HEK293 (cell line): ENCODE results near the gene CRYGA.
"Not testable (repeated sequence)": the region's sequence is repeated elsewhere in the genome, so short reads cannot be mapped to it uniquely, and the experiment has no call there.

Source experiments
- CTCF ChIA-PET: fragments of 350-600 bp; formaldehyde crosslinking; extraction: SDS; loops from one replicate; lab custom pipeline; 2021; ENCODE audit warnings: antibody characterized with exemption; lab: Yijun Ruan, JAX
- POLR2A ChIA-PET: fragments of 300-600 bp; formaldehyde crosslinking; extraction: SDS; loops from one replicate; lab custom pipeline; 2020; ENCODE audit warnings: antibody characterized with exemption, inconsistent platforms; lab: Yijun Ruan, JAX
- H3K27ac ChIP-seq: fragments of 200-500 bp; sonication (Bioruptor generic); 2 replicates; pipeline ENCODE4 v1.5.1; 2014; ENCODE audit warnings: low read depth, low read length, control low read depth, inconsistent platforms; ENCODE audit errors: extremely low read depth
- H3K36me3 ChIP-seq, 2 experiments: fragments of 200-500 bp in 1 of 2; sonication (Bioruptor generic) in 1 of 2; 1 replicate in 1 of 2; 2 replicates in 1 of 2; pipeline ENCODE4 v1.5.1; 2014 to 2017; ENCODE audit warnings: inconsistent platforms in 2 of 2, low read length in 2 of 2; ENCODE audit not compliant: control insufficient read depth in 2 of 2, insufficient read depth in 1 of 2
- H3K4me1 ChIP-seq: fragments of 200-500 bp; sonication (Bioruptor generic); 2 replicates; pipeline ENCODE4 v1.5.1; 2014; ENCODE audit warnings: mild to moderate bottlenecking, low read length, inconsistent platforms; ENCODE audit not compliant: control insufficient read depth, insufficient read depth
- H3K4me3 ChIP-seq: 2 replicates; pipeline ENCODE4 v1.5.1; 2011; ENCODE audit warnings: low read depth, mild to moderate bottlenecking, control low read depth, low read length, moderate library complexity
- H3K9me3 ChIP-seq: fragments of 200-500 bp; sonication (Bioruptor generic); 2 replicates; pipeline ENCODE4 v1.5.1; 2014; ENCODE audit warnings: low read depth, low read length, inconsistent platforms; ENCODE audit not compliant: control insufficient read depth, insufficient read depth
- GLIS2 ChIP-seq: fragments of 450-650 bp; formaldehyde crosslinking; IDR thresholded peaks from 2 replicates; pipeline ENCODE4 v1.5.1; 2016; ENCODE audit warnings: missing biosample characterization, missing genetic modification characterization
- HOXC10 ChIP-seq: sonication (generic); formaldehyde crosslinking; IDR thresholded peaks from 2 replicates; pipeline ENCODE4 v1.8.1; 2023; ENCODE audit warnings: mild to moderate bottlenecking, missing genetic modification reagents
- IKZF3 ChIP-seq: fragments of 450-650 bp; IDR thresholded peaks from 2 replicates; pipeline ENCODE4 v1.5.0; 2018; ENCODE audit warnings: missing biosample characterization, mild to moderate bottlenecking, missing genetic modification characterization, moderate library complexity
- KLF7 ChIP-seq: fragments of 450-650 bp; formaldehyde crosslinking; IDR thresholded peaks from 2 replicates; pipeline ENCODE4 v1.5.1; 2016; ENCODE audit warnings: missing biosample characterization, missing genetic modification characterization, borderline replicate concordance
- SALL2 ChIP-seq: fragments of 450-650 bp; formaldehyde crosslinking; IDR thresholded peaks from 2 replicates; pipeline ENCODE4 v1.5.0; 2017; ENCODE audit warnings: missing biosample characterization, mild to moderate bottlenecking, missing genetic modification characterization, borderline replicate concordance
- ZBTB49 ChIP-seq: fragments of 450-650 bp; formaldehyde crosslinking; IDR thresholded peaks from 2 replicates; pipeline ENCODE4 v1.5.1; 2016; ENCODE audit warnings: missing biosample characterization, missing genetic modification characterization, low read depth
- ZBTB6 ChIP-seq: fragments of 450-650 bp; formaldehyde crosslinking; IDR thresholded peaks from 2 replicates; pipeline ENCODE4 v1.5.1; 2017; ENCODE audit warnings: missing biosample characterization, missing genetic modification characterization
- ZNF10 ChIP-seq: fragments of 450-650 bp; formaldehyde crosslinking; IDR thresholded peaks from 2 replicates; pipeline ENCODE4 v1.5.1; 2017; ENCODE audit warnings: missing biosample characterization, missing genetic modification characterization
- ZNF175 ChIP-seq: fragments of 450-650 bp; formaldehyde crosslinking; IDR thresholded peaks from 2 replicates; pipeline ENCODE4 v1.5.1; 2016; ENCODE audit warnings: missing biosample characterization, missing genetic modification characterization
- ZNF211 ChIP-seq: fragments of 450-650 bp; formaldehyde crosslinking; IDR thresholded peaks from 2 replicates; pipeline ENCODE4 v1.5.1; 2016; ENCODE audit warnings: low read depth, missing biosample characterization, missing genetic modification characterization
- ZNF239 ChIP-seq: fragments of 450-650 bp; formaldehyde crosslinking; IDR thresholded peaks from 2 replicates; pipeline ENCODE4 v1.5.1; 2016; ENCODE audit warnings: missing biosample characterization, missing genetic modification characterization
- ZNF37A ChIP-seq: fragments of 450-650 bp; IDR thresholded peaks from 2 replicates; pipeline ENCODE4 v1.5.1; 2018; ENCODE audit warnings: missing biosample characterization, missing genetic modification characterization
- ZNF513 ChIP-seq: fragments of 450-650 bp; IDR thresholded peaks from 2 replicates; pipeline ENCODE4 v1.5.1; 2018; ENCODE audit warnings: missing biosample characterization, missing genetic modification characterization
- ZNF560 ChIP-seq: fragments of 450-650 bp; formaldehyde crosslinking; IDR thresholded peaks from 2 replicates; pipeline ENCODE4 v1.5.1; 2017; ENCODE audit warnings: missing biosample characterization, missing genetic modification characterization, borderline replicate concordance
- ZNF561 ChIP-seq: fragments of 450-650 bp; IDR thresholded peaks from 2 replicates; pipeline ENCODE4 v1.5.1; 2018; ENCODE audit warnings: missing biosample characterization, missing genetic modification characterization, borderline replicate concordance
- ZNF623 ChIP-seq: fragments of 450-650 bp; formaldehyde crosslinking; IDR thresholded peaks from 2 replicates; pipeline ENCODE4 v1.5.1; 2016; ENCODE audit warnings: missing biosample characterization, missing genetic modification characterization
- ZNF776 ChIP-seq: fragments of 450-650 bp; formaldehyde crosslinking; IDR thresholded peaks from 2 replicates; pipeline ENCODE4 v1.5.0; 2017; ENCODE audit warnings: missing biosample characterization, missing genetic modification characterization, borderline replicate concordance
- ZNF785 ChIP-seq: fragments of 450-650 bp; formaldehyde crosslinking; IDR thresholded peaks from 2 replicates; pipeline ENCODE4 v1.5.1; 2016; ENCODE audit warnings: missing biosample characterization, missing genetic modification characterization
- ZXDB ChIP-seq: fragments of 450-650 bp; formaldehyde crosslinking; IDR thresholded peaks from 2 replicates; pipeline ENCODE4 v1.5.1; 2016; ENCODE audit warnings: missing biosample characterization, missing genetic modification characterization

The CRYGA gene

GRCh38 chr2:208125251-208125650 is 38.1 kb downstream of the CRYGA start:
- ChIA-PET CTCF (interaction anchor here (1.3 kb wide), 1 partner anchor 51 kb away, joined by 6 read pairs; no protein-coding TSS in a partner anchor), POLR2A (interaction anchor here (0.6 kb wide), 1 partner anchor 16 kb away, joined by 3 read pairs; no protein-coding TSS in a partner anchor)
- Histone ChIP-seq H3K27ac (no peak overlapping the region), H3K36me3 (no peaks in the 10 kb centered on the region), H3K4me3 (no peak overlapping the region), H3K9me3 (no peaks in the 10 kb centered on the region), H3K4me1 (no peaks in the 10 kb centered on the region)
- TF ChIP-seq IKZF3 (tag by site-specific recombination) (no peak), ZNF211 (tag by site-specific recombination) (no peak), ZNF561 (tag by site-specific recombination) (no peak), ZNF776 (no peak), KLF7 (no peak), ZBTB49 (tag by site-specific recombination) (no peak), ZBTB6 (no peak), ZNF37A (tag by site-specific recombination) (no peak), ZNF785 (tag by site-specific recombination) (no peak), ZNF560 (tag by site-specific recombination) (no peak), HOXC10 (CRISPR knock-in tag) (no peak), ZNF513 (tag by site-specific recombination) (no peak), SALL2 (tag by site-specific recombination) (no peak), ZNF10 (tag by site-specific recombination) (no peak), GLIS2 (tag by site-specific recombination) (no peak), ZXDB (tag by site-specific recombination) (no peak), ZNF239 (no peak), ZNF175 (tag by site-specific recombination) (no peak), ZNF623 (tag by site-specific recombination) (no peak)

GRCh38 chr2:208124013-208124715 is 39.2 kb downstream of the CRYGA start, which contains the start of gene CRYGD:
CRYGD (minus strand) TSS chr2:208124524; CDS start chr2:208124473, 51 bp downstream.
- H3K9me3 ChIP-seq, H3K36me3 ChIP-seq, H3K4me1 ChIP-seq, POLR2A ChIA-PET, H3K4me3 ChIP-seq, H3K27ac ChIP-seq: not testable (repeated sequence)
- CTCF ChIA-PET: interaction anchor here (1.3 kb wide), 1 partner anchor 52 kb away, joined by 6 read pairs; no protein-coding TSS in a partner anchor
